NB4 (cell line): ENCODE data around the gene UCK2.

Source experiments
- DNase-seq: peaks from one replicate; pipeline ENCODE4 v3.0.0; 2010; ENCODE audit warnings: low read depth
- H3K4me3 ChIP-seq: one replicate; pipeline ENCODE4 v1.5.1; 2011; ENCODE audit warnings: mild to moderate bottlenecking, low read depth, low read length, moderate library complexity
- MAX ChIP-seq: IDR thresholded peaks from 2 replicates; pipeline ENCODE4 v1.6.1; 2011; ENCODE audit warnings: low read depth, low read length
- MYC ChIP-seq: IDR thresholded peaks from 2 replicates; pipeline ENCODE4 v1.6.1; 2011; ENCODE audit warnings: low read depth, low read length
- POLR2A ChIP-seq: IDR thresholded peaks from 2 replicates; pipeline ENCODE4 v1.6.1; 2011; ENCODE audit warnings: mild to moderate bottlenecking; ENCODE audit not compliant: insufficient read length; ENCODE audit errors: extremely low read depth
- TF ChIP-seq, protein P1 (sequence below): IDR thresholded peaks from one replicate; pipeline ENCODE4 v1.5.1; 2012; ENCODE audit warnings: low read depth, low read length

The UCK2 gene

GRCh38 chr1:165933446-165934170 is 106.2 kb downstream of the UCK2 start:
- no peak overlapping the region for H3K4me3 ChIP-seq
- DNase-seq, result no peak
- no peak for TF ChIP-seq MYC
- TF ChIP-seq MAX, result no peak
- TF ChIP-seq POLR2A, result no peak
- TF ChIP-seq, protein P1, sequence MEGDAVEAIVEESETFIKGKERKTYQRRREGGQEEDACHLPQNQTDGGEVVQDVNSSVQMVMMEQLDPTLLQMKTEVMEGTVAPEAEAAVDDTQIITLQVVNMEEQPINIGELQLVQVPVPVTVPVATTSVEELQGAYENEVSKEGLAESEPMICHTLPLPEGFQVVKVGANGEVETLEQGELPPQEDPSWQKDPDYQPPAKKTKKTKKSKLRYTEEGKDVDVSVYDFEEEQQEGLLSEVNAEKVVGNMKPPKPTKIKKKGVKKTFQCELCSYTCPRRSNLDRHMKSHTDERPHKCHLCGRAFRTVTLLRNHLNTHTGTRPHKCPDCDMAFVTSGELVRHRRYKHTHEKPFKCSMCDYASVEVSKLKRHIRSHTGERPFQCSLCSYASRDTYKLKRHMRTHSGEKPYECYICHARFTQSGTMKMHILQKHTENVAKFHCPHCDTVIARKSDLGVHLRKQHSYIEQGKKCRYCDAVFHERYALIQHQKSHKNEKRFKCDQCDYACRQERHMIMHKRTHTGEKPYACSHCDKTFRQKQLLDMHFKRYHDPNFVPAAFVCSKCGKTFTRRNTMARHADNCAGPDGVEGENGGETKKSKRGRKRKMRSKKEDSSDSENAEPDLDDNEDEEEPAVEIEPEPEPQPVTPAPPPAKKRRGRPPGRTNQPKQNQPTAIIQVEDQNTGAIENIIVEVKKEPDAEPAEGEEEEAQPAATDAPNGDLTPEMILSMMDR, result no peak

DNA sequence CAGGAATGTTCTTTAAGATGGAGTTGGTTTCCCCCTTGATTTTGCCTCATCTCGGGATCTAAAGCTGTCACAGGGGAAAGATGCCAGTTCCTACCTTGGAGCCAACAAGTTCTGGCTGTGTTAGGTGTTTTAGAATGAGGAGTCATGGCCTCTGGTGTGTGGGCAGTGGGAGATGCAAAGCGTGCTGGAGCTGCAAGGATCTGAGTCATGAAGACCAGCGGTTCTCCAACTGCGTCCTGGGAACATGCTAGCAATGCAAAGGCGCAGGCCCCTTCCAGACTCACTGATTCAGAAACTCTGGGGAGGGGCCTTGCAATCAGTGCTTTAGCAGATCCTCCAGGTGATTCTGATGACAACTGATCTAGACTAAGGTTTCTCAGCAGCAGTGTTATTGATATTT is 109.1 kb downstream of the UCK2 start:
- DNase-seq, result no peak
- no peak overlapping the region for H3K4me3 ChIP-seq
- TF ChIP-seq MYC (no peak), POLR2A (no peak), MAX (no peak)
- TF ChIP-seq, protein P1, result no peak

GRCh38 chr1:165937829-165938228 is 110.4 kb downstream of the UCK2 start:
- no peak overlapping the region for H3K4me3 ChIP-seq
- DNase-seq, result no peak
- no peak for TF ChIP-seq MYC
- TF ChIP-seq, protein P1, result no peak
- TF ChIP-seq POLR2A, result no peak

DNA sequence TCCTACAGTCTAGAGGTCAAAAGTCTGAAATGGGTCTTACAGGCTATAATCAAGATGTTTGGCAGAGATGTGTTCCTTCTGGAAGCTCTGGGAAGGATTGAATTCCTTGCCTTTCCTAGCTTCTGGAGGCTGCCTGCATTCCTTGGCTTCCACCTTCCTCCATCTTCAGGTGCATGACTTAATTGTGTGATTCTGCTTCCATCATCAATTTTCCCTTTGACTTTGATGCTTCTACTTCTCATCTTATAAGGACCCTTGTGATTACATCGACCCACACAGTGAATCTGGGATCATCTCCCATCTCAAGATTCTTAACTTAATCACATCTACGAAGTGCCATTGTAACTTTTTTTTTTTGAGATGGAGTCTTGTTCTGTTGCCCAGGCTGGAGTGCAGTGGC is 111.4 kb downstream of the UCK2 start:
- DNase-seq, result no peak
- no peak overlapping the region for H3K4me3 ChIP-seq
- no peak for TF ChIP-seq MYC
- no peak for TF ChIP-seq MAX
- TF ChIP-seq, protein P1, result no peak
- TF ChIP-seq POLR2A, result no peak

GRCh38 chr1:165941531-165941930 is 114.1 kb downstream of the UCK2 start:
- no peak overlapping the region for H3K4me3 ChIP-seq
- no peak for DNase-seq
- TF ChIP-seq, protein P1, result no peak
- TF ChIP-seq MAX (no peak), MYC (no peak), POLR2A (no peak)

DNA sequence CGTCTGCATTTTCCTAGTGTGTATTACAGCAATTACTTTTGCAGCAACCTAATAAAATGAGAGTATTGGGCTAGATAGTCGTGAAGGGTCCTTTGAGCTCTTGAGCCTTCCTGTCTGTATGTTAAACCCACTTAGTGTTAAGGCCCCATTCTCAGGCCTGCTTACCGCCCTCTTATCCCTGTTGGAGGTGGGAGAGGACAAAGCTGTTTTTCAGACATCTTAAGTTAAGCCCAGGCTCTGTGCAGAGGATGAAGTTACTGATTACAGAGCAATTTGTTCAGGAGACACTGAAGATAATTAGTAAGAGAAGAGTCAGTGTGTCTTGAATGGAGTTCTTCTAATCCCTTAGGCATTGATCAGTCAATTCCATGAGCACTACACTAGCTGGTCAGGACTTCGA is 114.6 kb downstream of the UCK2 start:
- no peak overlapping the region for H3K4me3 ChIP-seq
- DNase-seq, result no peak
- TF ChIP-seq, protein P1, result no peak
- TF ChIP-seq POLR2A (no peak), MYC (no peak), MAX (no peak)
